ENCODE results near the gene CRIM1. TPM values are rescaled to one million over a fixed set of nuclear protein-coding genes. Genes with fewer than 3 reads are reported as not detected.

The CRIM1 gene
- total RNA-seq, 2 donors from 2014 or later = 55.7 to 90.7 TPM

- TF ChIP-seq CTCF (IDR thresholded peaks at IDR 0.05) = no peak
- no peak overlapping the region for H3K4me3 ChIP-seq
- no peak overlapping the region for H3K9ac ChIP-seq (ENCODE audit: low read depth in 2 of 2, low read length in 2 of 2)
- H3K4me1 ChIP-seq = no peaks in the 10 kb centered on the region
- H3K36me3 ChIP-seq = peaks cover 13% of the 10 kb centered on the region
- H3K27me3 ChIP-seq = no peaks in the 10 kb centered on the region
- H3K27ac ChIP-seq = no peak overlapping the region
- no peaks in the 10 kb centered on the region for H3K9me3 ChIP-seq
- intact Hi-C loops (cut with DNase I) = no loop called here
- DNase-seq = no peak
Measured at GRCh38 chr2:36509075-36509474, 153.5 kb downstream of the CRIM1 start.

GRCh38 chr2:36511858-36512603 lies 156.5 kb downstream of the CRIM1 start:
- TF ChIP-seq CTCF (IDR thresholded peaks at IDR 0.05) = no peak
- Histone ChIP-seq H3K27ac (no peak overlapping the region), H3K36me3 (peaks cover 20% of the 10 kb centered on the region), H3K4me1 (no peaks in the 10 kb centered on the region), H3K9me3 (no peaks in the 10 kb centered on the region), H3K4me3 (no peak overlapping the region), H3K27me3 (no peaks in the 10 kb centered on the region), H3K9ac (ENCODE audit: low read depth in 2 of 2, low read length in 2 of 2) (no peak overlapping the region)
- DNase-seq = no peak
- intact Hi-C loops (cut with DNase I) = no loop called here

GRCh38 chr2:36512705-36513104 lies 157.1 kb downstream of the CRIM1 start:
- H3K36me3 ChIP-seq = peaks cover 20% of the 10 kb centered on the region
- H3K9ac ChIP-seq (ENCODE audit: low read depth in 2 of 2, low read length in 2 of 2) = no peak overlapping the region
- H3K9me3 ChIP-seq = no peaks in the 10 kb centered on the region
- H3K4me3 ChIP-seq = no peak overlapping the region
- H3K4me1 ChIP-seq = no peaks in the 10 kb centered on the region
- H3K27me3 ChIP-seq = no peaks in the 10 kb centered on the region
- DNase-seq = no peak
- H3K27ac ChIP-seq = no peak overlapping the region
- intact Hi-C loops (cut with DNase I) = no loop called here
- TF ChIP-seq CTCF (IDR thresholded peaks at IDR 0.05) = no peak

- Histone ChIP-seq H3K4me1 (no peaks in the 10 kb centered on the region), H3K27me3 (no peaks in the 10 kb centered on the region), H3K27ac (no peak overlapping the region), H3K36me3 (peaks cover 20% of the 10 kb centered on the region), H3K9me3 (no peaks in the 10 kb centered on the region), H3K4me3 (no peak overlapping the region), H3K9ac (ENCODE audit: low read depth in 2 of 2, low read length in 2 of 2) (no peak overlapping the region)
- DNase-seq = no peak
- intact Hi-C loops (cut with DNase I) = no loop called here
- no peak for TF ChIP-seq CTCF (IDR thresholded peaks at IDR 0.05)
Measured at GRCh38 chr2:36513661-36514060, 158.1 kb downstream of the CRIM1 start.

- DNase-seq = no peak
- Histone ChIP-seq H3K36me3 (peaks cover 20% of the 10 kb centered on the region), H3K27me3 (no peaks in the 10 kb centered on the region), H3K27ac (no peak overlapping the region), H3K9me3 (no peaks in the 10 kb centered on the region), H3K4me3 (no peak overlapping the region), H3K4me1 (no peaks in the 10 kb centered on the region), H3K9ac (ENCODE audit: low read depth in 2 of 2, low read length in 2 of 2) (no peak overlapping the region)
- intact Hi-C loops (cut with DNase I) = no loop called here
- TF ChIP-seq CTCF (IDR thresholded peaks at IDR 0.05) = no peak
Measured at GRCh38 chr2:36515538-36515937, 160.0 kb downstream of the CRIM1 start.
